H1 (cell line): Measurements from ENCODE around the gene EIF5A2. TPM values are rescaled to one million over a fixed set of nuclear protein-coding genes. Genes with fewer than 3 reads are reported as not detected.

Source experiments
- CTCF ChIA-PET: fragments of 300-600 bp; sonication (Branson Sonifier 250); formaldehyde crosslinking; loops from one replicate; lab custom pipeline; 2021; ENCODE audit not compliant: partially characterized antibody; lab: Charles Lee
- POLR2A ChIA-PET: fragments of 300-600 bp; sonication (Branson Sonifier 250); formaldehyde crosslinking; loops from one replicate; lab custom pipeline; 2021; ENCODE audit warnings: inconsistent platforms; ENCODE audit not compliant: partially characterized antibody; lab: Charles Lee
- DNase-seq, 2 experiments: peaks; one replicate each; pipeline versions ENCODE4 v3.0.0 to v3.0.0-alpha.2; 2010 to 2022; ENCODE audit warnings: low spot score in 2 of 2, low read depth in 1 of 2, mixed read lengths in 1 of 2
- FAIRE-seq: peaks from 2 replicates; lab custom pipeline; 2011; peaks lifted over from hg19 to GRCh38; lab: Jason Lieb, UNC
- H2AFZ ChIP-seq: 2 replicates; pipeline ENCODE4 v1.8.1; 2012; ENCODE audit warnings: low read length, inconsistent platforms
- H2AK5ac ChIP-seq: 2 replicates; pipeline ENCODE4 v1.6.1; 2013; ENCODE audit warnings: low read depth, low read length
- H2BK120ac ChIP-seq: replicated peaks from 2 replicates; pipeline ENCODE3; 2013; ENCODE audit warnings: low read depth, low read length, inconsistent platforms
- H2BK12ac ChIP-seq: 2 replicates; pipeline ENCODE4 v1.6.1; 2013; ENCODE audit warnings: low read depth, low read length
- H2BK15ac ChIP-seq: 2 replicates; pipeline ENCODE4 v1.6.1; 2013; ENCODE audit warnings: low read length
- H2BK20ac ChIP-seq: 2 replicates; pipeline ENCODE4 v1.6.1; 2013; ENCODE audit warnings: low read length
- H2BK5ac ChIP-seq: 2 replicates; pipeline ENCODE4 v1.6.1; 2013; ENCODE audit warnings: low read depth, low read length
- H3K14ac ChIP-seq: 2 replicates; pipeline ENCODE4 v1.6.1; 2013; ENCODE audit warnings: inconsistent platforms; ENCODE audit not compliant: insufficient read length
- H3K18ac ChIP-seq: 2 replicates; pipeline ENCODE4 v1.6.1; 2013; ENCODE audit warnings: low read length; ENCODE audit errors: extremely low read depth
- H3K23ac ChIP-seq: 2 replicates; pipeline ENCODE4 v1.6.1; 2013; ENCODE audit warnings: inconsistent platforms; ENCODE audit not compliant: insufficient read length
- H3K23me2 ChIP-seq: 2 replicates; pipeline ENCODE4 v1.6.1; 2013; ENCODE audit warnings: low read depth, low read length
- H3K27ac ChIP-seq: 2 replicates; pipeline ENCODE4 v1.6.1; 2011; ENCODE audit warnings: low read depth, low read length, inconsistent platforms
- H3K27me3 ChIP-seq, 4 experiments: replicated peaks in 1 of 4; 1 replicate in 1 of 4; 2 replicates in 3 of 4; pipeline versions ENCODE4 v1.6.1 to v1.8.1; 2011 to 2013; ENCODE audit warnings: low read length in 3 of 4, mild to moderate bottlenecking in 3 of 4, inconsistent platforms in 2 of 4, mixed read lengths in 2 of 4, moderate library complexity in 1 of 4; ENCODE audit not compliant: control insufficient read depth in 3 of 4, insufficient read depth in 3 of 4; ENCODE audit errors: extremely low read depth in 1 of 4
- H3K36me3 ChIP-seq, 4 experiments: 2 replicates each; pipeline versions ENCODE4 v1.6.1 to v1.8.1; 2011 to 2013; ENCODE audit warnings: mild to moderate bottlenecking in 4 of 4, low read length in 3 of 4, moderate library complexity in 2 of 4, control low read depth in 1 of 4, inconsistent platforms in 1 of 4; ENCODE audit not compliant: insufficient read depth in 4 of 4, control insufficient read depth in 2 of 4
- H3K4ac ChIP-seq: replicated peaks from 2 replicates; pipeline ENCODE3; 2013; ENCODE audit warnings: low read length, low read depth, mixed read lengths, inconsistent platforms; ENCODE audit not compliant: insufficient read length
- H3K4me1 ChIP-seq, 4 experiments: replicated peaks in 1 of 4; 1 replicate in 1 of 4; 2 replicates in 3 of 4; pipeline versions ENCODE4 v1.6.1 to v1.8.1; 2011 to 2013; ENCODE audit warnings: low read length in 3 of 4, inconsistent platforms in 2 of 4, mixed read lengths in 1 of 4; ENCODE audit not compliant: insufficient read depth in 4 of 4, control insufficient read depth in 3 of 4
- H3K4me2 ChIP-seq, 2 experiments: 2 replicates each; pipeline versions ENCODE4 v1.6.1 to v1.8.1; 2011 to 2013; ENCODE audit warnings: low read depth in 2 of 2, low read length in 2 of 2, control low read depth in 1 of 2, inconsistent platforms in 1 of 2, mild to moderate bottlenecking in 1 of 2; ENCODE audit not compliant: insufficient read depth in 1 of 2
- H3K4me3 ChIP-seq, 4 experiments: fragments of 200-600, 300-600 bp in 1 of 4; sonication (generic), shearing (Covaris generic), sonication (Bioruptor Twin) in 1 of 4; 2 replicates each; pipeline versions ENCODE4 v1.5.1 to v1.8.1; 2011 to 2016; ENCODE audit warnings: low read length in 4 of 4, low read depth in 3 of 4, control low read depth in 2 of 4, inconsistent platforms in 2 of 4, mild to moderate bottlenecking in 2 of 4, mixed read lengths in 1 of 4, moderate library complexity in 1 of 4; ENCODE audit not compliant: insufficient read depth in 2 of 4; ENCODE audit errors: extremely low read depth in 1 of 4
- H3K56ac ChIP-seq: replicated peaks from 2 replicates; pipeline ENCODE3; 2013; ENCODE audit warnings: low read depth, mild to moderate bottlenecking, mixed read lengths, low read length, inconsistent platforms; ENCODE audit not compliant: insufficient read length
- H3K79me1 ChIP-seq: 2 replicates; pipeline ENCODE4 v1.6.1; 2013; ENCODE audit warnings: low read depth, low read length, control low read depth
- H3K79me2 ChIP-seq, 2 experiments: 2 replicates each; pipeline versions ENCODE4 v1.6.1 to v1.8.1; 2012 to 2013; ENCODE audit warnings: low read length in 2 of 2, mild to moderate bottlenecking in 2 of 2, inconsistent platforms in 1 of 2; ENCODE audit not compliant: insufficient read depth in 2 of 2, control insufficient read depth in 1 of 2
- H3K9ac ChIP-seq, 4 experiments: replicated peaks in 1 of 4; 1 replicate in 1 of 4; 2 replicates in 3 of 4; pipeline versions ENCODE4 v1.6.1 to v1.8.1; 2011 to 2013; ENCODE audit warnings: low read depth in 3 of 4, low read length in 3 of 4, control low read depth in 2 of 4, mild to moderate bottlenecking in 2 of 4, moderate library complexity in 2 of 4, inconsistent platforms in 1 of 4; ENCODE audit errors: extremely low read depth in 1 of 4
- H3K9me3 ChIP-seq, 2 experiments: 2 replicates each; pipeline versions ENCODE4 v1.6.1 to v1.8.1; 2012 to 2013; ENCODE audit warnings: mild to moderate bottlenecking in 2 of 2, moderate library complexity in 2 of 2, control low read depth in 1 of 2, inconsistent platforms in 1 of 2, low read depth in 1 of 2, low read length in 1 of 2, mixed read lengths in 1 of 2; ENCODE audit not compliant: insufficient read depth in 2 of 2
- H4K20me1 ChIP-seq, 2 experiments: replicated peaks in 1 of 2; 2 replicates each; pipeline versions ENCODE3 to v1.8.1; 2011 to 2013; ENCODE audit warnings: inconsistent platforms in 2 of 2, low read length in 2 of 2, mild to moderate bottlenecking in 1 of 2; ENCODE audit not compliant: insufficient read depth in 2 of 2, control insufficient read depth in 1 of 2
- H4K5ac ChIP-seq: 2 replicates; pipeline ENCODE4 v1.6.1; 2013; ENCODE audit warnings: low read length, low read depth, mixed read lengths, inconsistent platforms; ENCODE audit not compliant: insufficient read length
- H4K8ac ChIP-seq: 2 replicates; pipeline ENCODE4 v1.8.0; 2013; ENCODE audit warnings: mild to moderate bottlenecking, moderate library complexity, low read length, inconsistent platforms; ENCODE audit not compliant: insufficient read depth; ENCODE audit errors: extremely low read depth
- H4K91ac ChIP-seq: replicated peaks from 2 replicates; pipeline ENCODE3; 2013; ENCODE audit warnings: low read length, mixed read lengths, inconsistent platforms; ENCODE audit not compliant: insufficient read length
- BACH1 ChIP-seq: IDR thresholded peaks from 2 replicates; pipeline ENCODE4 v1.6.1; 2012; ENCODE audit warnings: low read length, improper control_type of control experiment
- CBX8 ChIP-seq: fragments of 300-800, 300-1000 bp; sonication (generic); IDR thresholded peaks from 2 replicates; pipeline ENCODE4 v1.7.1; 2016; ENCODE audit warnings: low read depth, low read length, borderline replicate concordance
- MAFK ChIP-seq: IDR thresholded peaks from 2 replicates; pipeline ENCODE4 v1.6.1; 2012; ENCODE audit warnings: low read depth, mild to moderate bottlenecking, improper control_type of control experiment, low read length
- SIRT6 ChIP-seq: IDR thresholded peaks from one replicate; pipeline ENCODE4 v1.7.1; 2012; ENCODE audit warnings: low read length, inconsistent platforms
- TAF1 ChIP-seq: IDR thresholded peaks from 2 replicates; pipeline ENCODE4 v1.6.1; 2011; ENCODE audit warnings: mild to moderate bottlenecking, low read depth, low read length
- TCF12 ChIP-seq: IDR thresholded peaks from 2 replicates; pipeline ENCODE4 v1.6.1; 2011; ENCODE audit warnings: low read depth, mild to moderate bottlenecking, low read length
- WGBS, 2 experiments: shearing (Covaris generic) in 1 of 2; methylation state at CpG; one replicate each; pipeline versions ENCODE4 v1.1.6 to v1.1.7; 2013 to 2015; ENCODE audit warnings: low lambda C conversion rate in 2 of 2, mixed read lengths in 2 of 2, inconsistent platforms in 1 of 2, low coverage in 1 of 2, missing lambda C conversion rate in 1 of 2; ENCODE audit not compliant: insufficient replicate concordance in 2 of 2, insufficient coverage in 1 of 2, insufficient read length in 1 of 2; ENCODE audit errors: extremely low coverage in 1 of 2, missing lambda C conversion rate in 1 of 2; 5-methylcytosine and 5-hydroxymethylcytosine counted together
- polyA plus RNA-seq, 7 experiments: library from polyadenylated mRNA; depleted of rRNA in 3 of 7; stranded (reverse) in 5 of 7; unstranded in 2 of 7; fragments of >200 nt in 5 of 7; fragments of 200-250 nt in 2 of 7; gene quantifications; 1 replicate in 5 of 7; 2 replicates in 1 of 7; 4 replicates in 1 of 7; pipeline versions ENCODE4 v1.2.1 to v1.2.3, GENCODE V29; 2011 to 2013; ENCODE audit warnings: missing spikeins in 2 of 7, mixed read lengths in 2 of 7
- total RNA-seq: library from RNA; stranded (reverse); fragmentation: NEBNext Ultra II Directional; extraction: Animal tissue kit (Norgen Biotek cat#: 25700); gene quantifications from 2 replicates; pipeline ENCODE4 v1.2.1, GENCODE V29; 2021
- TF ChIP-seq, protein P1 (sequence below): IDR thresholded peaks from 2 replicates; pipeline ENCODE4 v1.6.1; 2012; ENCODE audit warnings: inconsistent platforms

Gene EIF5A2
- total and polyA plus RNA-seq, 2 of the 8 experiments (the other 6 are each of a cell fraction or from before 2014, with no cell fraction given), result 1.5 to 15.0 TPM

DNA sequence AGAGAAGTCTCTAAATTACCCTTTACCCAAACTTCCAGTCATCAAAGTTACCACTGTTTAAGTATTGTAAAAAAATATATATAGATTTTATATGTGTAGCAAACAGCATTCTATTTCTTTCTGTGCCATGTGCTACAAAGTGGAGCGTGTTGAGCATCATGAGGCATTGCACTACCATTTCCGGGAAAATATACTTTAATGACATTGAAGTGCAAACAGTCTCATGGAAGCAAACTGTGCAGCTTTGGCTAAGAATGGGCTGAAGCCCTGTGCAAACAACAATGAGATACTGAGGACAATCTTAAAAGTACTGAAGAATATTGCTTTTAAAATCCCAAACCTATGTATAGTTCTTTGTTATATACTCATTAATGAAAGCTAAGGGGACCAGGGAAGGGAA is 31.9 kb downstream of the EIF5A2 start:
- Histone ChIP-seq H4K8ac (no peak overlapping the region), H3K27ac (no peak overlapping the region), H2BK120ac (no peak overlapping the region), H3K27me3 (no peaks in the 10 kb centered on the region), H3K36me3 (no peaks in the 10 kb centered on the region), H3K23me2 (no peaks in the 10 kb centered on the region), H2BK15ac (no peak overlapping the region), H3K18ac (no peak overlapping the region), H3K4me2 (no peak overlapping the region), H3K4me3 (no peak overlapping the region), H2BK5ac (no peak overlapping the region), H3K4me1 (no peaks in the 10 kb centered on the region), H3K14ac (no peak overlapping the region), H3K56ac (no peak overlapping the region), H2BK12ac (no peak overlapping the region), H3K23ac (no peak overlapping the region), H3K4ac (no peak overlapping the region), H2BK20ac (no peak overlapping the region), H4K91ac (no peak overlapping the region), H2AK5ac (no peak overlapping the region), H3K9me3 (no peaks in the 10 kb centered on the region), H4K20me1 (no peaks in the 10 kb centered on the region), H4K5ac (no peak overlapping the region), H3K79me2 (no peaks in the 10 kb centered on the region), H2AFZ (no peak overlapping the region), H3K9ac (no peak overlapping the region), H3K79me1 (no peaks in the 10 kb centered on the region)
- 94% methylated on average over 2 of the region's 2 CpGs; no CpG with 5 or more reads in 1 of the 2 experiments for WGBS, 2 experiments
- ChIA-PET CTCF (no interaction called here), POLR2A (interaction anchor here (1.0 kb wide), 1 partner anchor 8 kb away, joined by 3 read pairs; no protein-coding TSS in a partner anchor)
- no peak for DNase-seq
- FAIRE-seq, result no peak
- TF ChIP-seq, protein P1, sequence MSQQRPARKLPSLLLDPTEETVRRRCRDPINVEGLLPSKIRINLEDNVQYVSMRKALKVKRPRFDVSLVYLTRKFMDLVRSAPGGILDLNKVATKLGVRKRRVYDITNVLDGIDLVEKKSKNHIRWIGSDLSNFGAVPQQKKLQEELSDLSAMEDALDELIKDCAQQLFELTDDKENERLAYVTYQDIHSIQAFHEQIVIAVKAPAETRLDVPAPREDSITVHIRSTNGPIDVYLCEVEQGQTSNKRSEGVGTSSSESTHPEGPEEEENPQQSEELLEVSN, result no peak
- no peak for TF ChIP-seq MAFK
- no peak for TF ChIP-seq TCF12
- TF ChIP-seq TAF1, result no peak
- no peak for TF ChIP-seq CBX8
- no peak for TF ChIP-seq SIRT6
- TF ChIP-seq BACH1, result no peak
